GOT3 (cell line): ENCODE measurements around the gene ZNF140.
A peak's percentile ranks its signal among the peaks of the same experiment; 100 is the strongest.

Source experiments
- DNase-seq: peaks from one replicate; lab custom pipeline; 2025; ENCODE audit warnings: mixed read lengths; lab: John Stamatoyannopoulos, UW

The ZNF140 gene

DNA sequence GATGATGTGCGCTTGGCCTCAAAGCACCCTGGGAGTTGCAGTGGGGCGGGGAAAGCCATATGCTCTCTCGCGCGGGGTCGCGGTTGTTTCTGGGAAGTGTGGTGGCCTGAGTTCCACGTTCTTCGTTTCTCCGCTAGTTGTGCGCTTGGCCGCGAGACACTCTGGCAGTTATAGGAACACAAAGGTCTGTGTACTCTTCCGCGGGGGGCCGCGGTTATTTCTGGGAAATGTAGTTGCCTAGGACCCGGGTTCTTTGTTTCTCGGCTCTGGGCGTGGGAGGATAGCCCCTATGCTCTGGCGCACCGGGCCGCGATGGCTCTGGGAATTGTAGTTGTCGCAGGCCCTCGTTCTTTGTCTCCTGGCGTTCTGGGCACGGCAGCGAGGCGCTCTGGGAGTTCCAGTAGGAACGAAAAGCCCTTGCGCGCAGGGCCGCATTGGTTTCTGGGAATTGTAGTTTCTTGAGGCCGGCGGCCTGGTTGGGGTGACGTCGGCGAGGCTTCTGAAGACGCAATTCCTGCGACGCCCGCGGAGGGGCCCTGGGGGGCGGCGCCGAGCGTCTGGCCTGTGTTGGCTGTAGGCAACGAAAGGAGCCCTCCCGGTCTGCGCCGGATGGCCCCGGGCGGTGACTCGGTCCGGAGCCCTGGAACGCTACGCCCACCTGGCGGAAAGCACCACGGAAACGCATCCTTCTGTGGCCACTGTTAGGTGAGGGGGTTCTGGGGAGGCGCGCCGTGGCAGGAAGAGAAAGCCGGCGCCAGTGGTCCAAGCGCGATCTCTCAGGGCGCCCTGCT, at the start of gene ZNF140:
TSS of gene ZNF140 (plus strand) at position 556 of the 791 bp plus-strand sequence. CDS start 398 bp downstream, outside the sequence.
- peak; percentile 79 for DNase-seq

DNA sequence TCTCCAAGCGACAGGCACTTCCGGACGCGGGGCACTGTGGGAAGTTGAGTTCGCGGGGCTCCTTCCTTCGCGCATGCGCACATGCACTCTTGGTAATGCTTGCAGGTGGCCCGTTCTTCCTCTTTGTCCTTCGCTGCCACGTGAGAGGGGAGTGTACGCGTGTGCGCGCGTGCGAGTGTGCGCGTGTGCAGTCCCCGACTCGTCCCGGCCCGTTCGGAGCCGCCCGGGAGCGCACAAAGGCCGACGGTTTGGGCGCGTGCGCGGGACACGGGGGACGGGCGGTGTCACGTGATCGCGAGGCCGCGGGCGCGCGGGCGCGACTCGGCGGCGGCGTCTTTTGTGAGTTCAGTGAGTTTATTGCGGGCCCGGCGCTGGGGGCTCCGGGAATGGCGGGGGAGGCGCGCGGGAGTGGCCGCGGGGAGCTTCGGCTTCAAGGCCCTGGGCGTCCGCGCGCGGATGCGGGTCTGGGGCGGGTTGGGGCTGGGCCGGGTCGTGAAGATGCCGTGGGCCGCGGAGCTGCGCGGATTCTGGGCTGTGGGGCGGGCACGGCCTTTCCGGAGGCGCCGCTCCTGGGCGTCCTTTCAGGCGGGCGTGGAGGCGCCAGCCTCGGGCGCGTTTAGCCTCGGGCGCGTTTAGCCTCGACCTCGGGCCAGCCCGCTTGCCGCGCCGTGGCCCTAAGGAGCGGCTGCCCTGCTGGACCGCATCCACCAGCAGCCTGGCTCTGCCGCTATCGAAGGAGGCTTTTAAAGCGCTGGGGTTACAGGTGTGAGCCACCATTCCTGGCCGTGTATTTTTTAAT, 43.3 kb upstream of the ZNF140 start, which contains the start of gene ZNF84:
TSS of gene ZNF84 (plus strand) at position 303 of the 799 bp plus-strand sequence. CDS start 3,959 bp downstream, outside the sequence.
- peak; percentile 76 for DNase-seq

DNA sequence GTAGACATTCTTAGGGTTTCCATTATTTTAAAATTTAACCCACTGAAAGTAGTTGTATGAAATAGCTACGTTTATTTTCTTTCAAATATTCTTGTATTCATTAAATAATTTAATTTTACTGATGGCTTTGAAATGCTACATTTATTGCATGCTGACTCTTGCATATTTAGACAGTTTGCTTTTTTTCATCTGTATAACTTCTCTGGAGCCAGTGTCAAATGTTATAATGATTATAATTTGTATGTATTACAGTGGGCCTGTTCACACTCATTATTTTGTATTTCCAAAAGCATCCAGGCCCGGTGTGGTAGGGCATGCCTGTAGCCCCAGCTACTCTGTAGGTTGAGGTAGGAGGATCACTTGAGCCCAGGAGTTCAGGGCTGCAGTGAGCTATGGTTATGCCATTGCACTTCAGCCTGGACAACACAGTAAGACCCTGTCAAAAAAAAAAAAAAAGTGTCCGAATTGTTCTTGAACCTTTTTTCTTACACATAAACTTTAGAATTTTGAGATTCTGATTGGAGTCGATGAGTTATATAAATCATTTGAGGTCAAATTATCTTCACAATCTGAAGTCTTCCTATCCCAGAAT, 42.5 kb upstream of the ZNF140 start:
- DNase-seq, result no peak

DNA sequence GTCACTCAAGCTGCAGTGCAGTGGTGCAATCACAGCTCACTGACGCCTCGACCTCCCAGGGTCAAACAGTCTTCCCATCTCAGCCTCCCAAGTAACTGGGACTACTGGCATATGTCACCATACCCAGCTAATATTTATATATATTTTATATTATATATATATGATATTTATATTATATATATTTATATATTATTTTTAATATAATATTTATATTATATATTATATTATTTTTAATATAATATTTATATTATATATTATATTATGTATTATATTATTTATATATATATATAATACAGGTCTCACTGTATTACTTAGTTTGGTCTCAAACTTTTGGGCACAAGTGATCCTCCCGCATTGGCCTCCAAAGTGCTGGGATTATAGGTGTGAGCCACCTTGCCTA, 34.0 kb upstream of the ZNF140 start:
- no peak for DNase-seq

DNA sequence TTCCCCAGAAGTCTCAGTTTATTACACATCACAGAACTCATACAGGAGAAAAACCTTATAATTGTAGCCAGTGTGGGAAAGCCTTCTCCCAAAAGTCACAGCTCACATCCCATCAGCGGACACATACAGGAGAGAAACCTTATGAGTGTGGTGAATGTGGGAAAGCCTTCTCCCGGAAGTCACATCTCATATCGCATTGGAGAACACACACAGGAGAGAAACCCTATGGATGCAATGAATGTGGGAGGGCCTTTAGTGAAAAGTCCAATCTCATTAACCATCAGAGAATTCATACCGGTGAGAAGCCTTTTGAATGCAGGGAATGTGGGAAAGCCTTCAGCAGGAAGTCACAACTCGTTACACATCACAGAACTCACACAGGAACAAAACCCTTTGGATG, 23.3 kb upstream of the ZNF140 start:
- DNase-seq, result no peak

DNA sequence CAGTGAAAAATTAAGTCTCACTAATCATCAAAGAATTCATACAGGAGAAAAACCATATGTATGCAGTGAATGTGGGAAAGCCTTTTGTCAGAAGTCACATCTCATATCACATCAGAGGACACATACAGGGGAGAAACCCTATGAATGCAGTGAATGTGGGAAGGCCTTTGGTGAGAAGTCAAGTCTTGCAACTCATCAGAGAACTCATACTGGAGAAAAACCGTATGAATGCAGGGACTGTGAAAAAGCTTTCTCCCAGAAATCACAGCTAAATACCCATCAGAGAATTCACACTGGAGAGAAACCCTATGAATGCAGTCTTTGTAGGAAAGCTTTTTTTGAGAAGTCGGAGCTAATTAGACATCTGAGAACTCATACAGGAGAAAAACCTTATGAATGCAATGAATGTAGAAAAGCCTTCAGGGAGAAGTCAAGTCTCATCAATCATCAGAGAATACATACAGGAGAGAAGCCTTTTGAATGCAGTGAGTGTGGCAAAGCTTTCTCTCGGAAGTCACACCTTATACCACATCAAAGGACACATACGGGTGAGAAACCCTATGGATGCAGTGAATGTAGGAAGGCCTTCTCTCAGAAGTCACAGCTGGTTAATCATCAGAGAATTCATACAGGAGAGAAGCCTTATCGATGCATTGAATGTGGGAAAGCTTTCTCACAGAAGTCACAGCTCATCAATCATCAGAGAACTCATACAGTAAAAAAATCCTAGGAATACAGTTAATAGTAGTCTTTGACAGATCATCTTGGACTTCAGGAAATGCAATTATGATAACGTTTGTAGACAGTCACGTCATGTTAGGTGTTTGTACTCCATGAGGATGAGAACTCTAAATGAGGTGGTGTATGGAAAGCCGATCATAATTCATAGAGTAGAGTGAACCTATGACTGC, 22.3 kb upstream of the ZNF140 start:
- no peak for DNase-seq

DNA sequence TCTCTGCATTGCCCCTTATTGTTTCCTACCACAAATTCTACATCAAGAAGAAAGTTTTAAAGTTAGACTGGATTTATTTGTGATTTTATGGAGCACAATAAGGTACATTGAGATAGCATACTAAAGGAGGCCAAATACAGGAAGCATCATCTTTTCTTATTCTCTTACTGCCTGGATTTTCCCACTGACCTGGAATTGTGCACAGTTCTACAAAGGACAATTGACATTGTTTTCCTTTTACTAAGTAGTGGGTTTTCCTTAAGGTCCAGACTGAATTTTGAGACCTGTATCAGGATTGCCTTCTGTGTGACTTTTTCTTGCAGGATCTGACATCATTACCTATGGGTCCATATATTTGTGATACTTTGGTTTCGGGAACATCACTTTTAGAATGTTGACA, 18.8 kb upstream of the ZNF140 start:
- DNase-seq, result no peak

DNA sequence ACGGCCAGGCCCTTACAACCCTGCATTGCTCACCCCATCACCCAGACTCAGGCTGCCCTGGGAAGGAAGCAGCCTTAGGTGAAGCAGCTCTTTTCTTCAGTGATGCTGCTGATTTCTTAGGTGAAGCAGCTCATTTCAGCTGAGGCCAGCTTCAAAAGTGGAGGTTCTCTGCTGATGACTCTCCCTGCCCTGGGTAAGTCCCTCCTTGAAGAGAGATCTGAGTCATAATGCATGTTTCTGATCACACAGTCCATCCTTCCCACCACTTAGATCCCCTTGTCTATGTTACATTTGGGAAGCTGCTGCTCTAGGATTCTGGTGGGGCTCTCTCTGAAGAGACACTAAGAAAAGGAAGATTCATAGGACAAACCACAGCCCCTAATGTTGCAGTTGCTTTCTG, 17.2 kb upstream of the ZNF140 start:
- no peak for DNase-seq

DNA sequence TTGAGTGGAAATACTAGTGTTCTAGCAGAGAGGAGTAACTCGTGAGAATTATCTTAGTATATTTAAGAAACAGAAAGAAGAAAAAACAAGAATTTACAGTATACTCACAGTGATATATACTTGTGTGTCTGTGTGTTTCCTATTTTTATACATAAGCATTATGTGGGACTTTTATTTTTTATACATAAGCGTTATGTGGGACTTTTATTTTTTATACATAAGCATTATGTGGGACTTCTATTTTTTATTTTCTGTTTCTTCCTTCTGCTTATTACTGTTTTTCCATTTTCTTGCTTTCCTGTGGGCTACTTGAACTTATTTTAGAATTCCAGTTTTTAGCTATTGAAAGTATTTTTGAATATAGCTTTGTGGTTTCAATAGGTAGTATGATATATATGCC, 6.9 kb upstream of the ZNF140 start:
- no peak for DNase-seq

DNA sequence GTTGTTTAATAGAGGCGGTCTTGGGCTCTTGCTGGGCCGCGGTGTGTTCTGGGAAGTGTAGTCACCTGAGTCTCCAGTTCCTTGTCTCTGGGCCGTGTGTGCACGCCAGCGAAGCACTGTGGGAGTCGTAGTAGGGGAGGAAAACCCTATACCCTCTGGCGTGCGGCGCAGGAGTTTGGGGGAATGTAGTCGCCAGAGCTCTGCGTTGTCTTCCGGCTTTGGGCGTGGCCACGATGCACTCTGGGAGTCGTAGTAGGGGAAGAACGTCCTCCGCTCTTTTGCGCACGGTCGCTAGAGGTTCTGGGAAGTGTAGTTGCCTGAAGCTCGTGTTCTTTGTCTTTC, 726 bp upstream of the ZNF140 start:
- DNase-seq, result no peak

DNA sequence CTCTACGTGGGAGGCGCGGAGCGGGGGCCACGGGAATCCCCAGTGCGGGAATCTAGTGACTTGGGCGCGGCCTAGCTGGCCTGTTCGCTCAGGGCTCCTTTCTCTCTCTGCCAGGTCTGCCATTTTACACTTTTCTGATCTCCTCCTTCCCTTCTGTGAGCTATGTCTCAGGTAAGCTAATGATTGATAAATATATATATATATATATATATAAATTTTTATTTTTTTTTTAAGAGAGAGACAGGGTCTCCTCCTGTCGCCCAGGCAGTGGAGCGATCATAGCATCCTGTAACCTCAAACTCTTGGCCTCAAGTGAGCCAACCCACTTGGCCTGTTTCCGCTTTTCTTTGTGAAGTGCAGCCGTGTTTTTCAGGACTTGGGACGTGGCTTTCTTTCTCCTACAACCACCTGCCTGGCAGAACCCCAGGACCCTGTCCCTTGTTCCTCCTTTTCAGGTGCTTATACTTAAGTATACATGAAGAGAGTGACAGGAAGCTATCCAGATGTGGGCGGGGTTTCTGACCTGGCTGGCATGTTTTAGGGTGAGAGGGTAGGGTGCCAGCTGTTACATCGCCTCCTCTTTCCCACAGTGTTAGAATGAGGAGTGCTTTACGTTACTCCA, 547 bp downstream of the ZNF140 start:
- DNase-seq, result no peak

DNA sequence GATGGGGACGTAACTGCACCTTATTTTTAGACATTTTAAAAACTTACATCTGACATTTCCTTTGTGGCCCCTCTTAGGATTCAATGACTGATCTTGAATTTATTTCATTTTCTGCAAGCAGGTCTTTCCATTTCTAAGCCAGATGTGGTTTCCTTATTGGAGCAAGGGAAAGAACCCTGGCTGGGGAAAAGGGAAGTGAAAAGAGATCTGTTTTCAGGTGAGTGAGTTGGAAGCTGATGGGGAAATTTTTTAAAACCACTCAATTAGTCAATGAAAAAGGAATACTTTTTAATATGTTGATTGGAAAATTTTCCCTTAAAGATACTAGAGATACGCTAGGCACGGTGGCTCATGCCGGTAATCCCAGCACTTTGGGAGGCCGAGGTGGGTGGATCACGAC, 2.6 kb downstream of the ZNF140 start:
- no peak for DNase-seq

DNA sequence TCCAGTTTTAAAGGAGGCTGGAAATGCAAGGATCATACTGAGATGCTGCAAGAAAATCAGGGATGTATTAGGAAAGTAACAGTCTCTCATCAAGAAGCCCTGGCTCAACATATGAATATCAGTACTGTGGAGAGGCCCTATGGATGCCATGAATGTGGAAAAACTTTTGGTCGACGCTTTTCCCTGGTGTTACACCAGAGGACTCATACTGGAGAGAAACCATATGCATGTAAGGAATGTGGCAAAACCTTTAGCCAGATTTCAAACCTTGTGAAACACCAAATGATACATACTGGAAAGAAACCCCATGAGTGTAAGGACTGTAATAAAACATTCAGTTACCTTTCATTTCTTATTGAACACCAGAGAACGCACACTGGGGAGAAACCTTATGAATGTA, 24.9 kb downstream of the ZNF140 start:
- DNase-seq, result no peak

DNA sequence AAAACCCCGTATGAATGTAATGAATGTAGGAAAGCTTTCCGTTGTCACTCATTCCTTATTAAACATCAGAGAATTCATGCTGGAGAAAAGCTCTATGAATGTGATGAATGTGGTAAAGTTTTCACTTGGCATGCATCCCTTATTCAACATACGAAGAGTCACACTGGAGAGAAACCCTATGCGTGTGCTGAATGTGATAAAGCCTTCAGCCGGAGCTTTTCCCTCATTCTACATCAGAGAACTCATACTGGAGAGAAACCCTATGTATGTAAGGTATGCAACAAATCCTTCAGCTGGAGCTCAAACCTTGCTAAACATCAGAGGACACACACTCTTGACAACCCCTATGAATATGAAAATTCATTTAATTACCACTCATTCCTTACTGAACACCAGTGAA, 25.5 kb downstream of the ZNF140 start:
- DNase-seq, result no peak

DNA sequence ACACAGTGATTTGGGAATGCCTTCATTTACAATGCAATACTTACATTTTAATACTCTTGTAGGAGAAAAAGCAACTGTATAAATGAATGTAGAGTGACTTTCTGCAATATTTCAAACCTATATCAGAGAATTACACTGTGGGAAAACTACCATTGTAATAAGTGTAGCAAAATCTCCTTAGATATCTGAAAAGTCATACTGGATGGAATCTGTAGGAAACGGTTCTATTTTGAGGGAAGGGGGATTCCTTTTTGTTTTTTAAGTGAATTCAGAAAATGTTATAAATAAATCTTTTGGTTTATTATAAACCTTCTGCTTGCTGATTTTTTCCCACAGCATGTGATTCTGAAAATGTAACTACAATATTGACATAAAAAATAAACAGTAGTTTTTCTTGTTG, 26.4 kb downstream of the ZNF140 start:
- no peak for DNase-seq

DNA sequence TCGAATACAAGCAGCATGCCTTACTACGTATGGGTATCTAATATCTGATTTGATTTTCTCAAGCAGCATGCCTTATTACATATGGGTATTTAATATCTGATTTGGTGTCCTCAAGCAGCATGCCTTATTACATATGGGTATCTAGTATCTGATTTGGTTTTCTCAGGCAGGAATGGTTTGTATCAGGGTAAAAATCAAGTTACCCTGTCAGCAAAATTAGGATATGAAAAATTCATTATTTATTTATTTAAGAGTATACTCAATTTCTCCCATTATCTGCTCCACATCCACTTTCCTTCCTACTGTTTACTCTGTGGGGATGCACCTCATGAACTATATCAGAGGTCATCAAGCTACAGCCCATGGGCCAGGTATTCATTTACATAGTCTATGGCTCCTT, 27.4 kb downstream of the ZNF140 start:
- DNase-seq, result no peak

DNA sequence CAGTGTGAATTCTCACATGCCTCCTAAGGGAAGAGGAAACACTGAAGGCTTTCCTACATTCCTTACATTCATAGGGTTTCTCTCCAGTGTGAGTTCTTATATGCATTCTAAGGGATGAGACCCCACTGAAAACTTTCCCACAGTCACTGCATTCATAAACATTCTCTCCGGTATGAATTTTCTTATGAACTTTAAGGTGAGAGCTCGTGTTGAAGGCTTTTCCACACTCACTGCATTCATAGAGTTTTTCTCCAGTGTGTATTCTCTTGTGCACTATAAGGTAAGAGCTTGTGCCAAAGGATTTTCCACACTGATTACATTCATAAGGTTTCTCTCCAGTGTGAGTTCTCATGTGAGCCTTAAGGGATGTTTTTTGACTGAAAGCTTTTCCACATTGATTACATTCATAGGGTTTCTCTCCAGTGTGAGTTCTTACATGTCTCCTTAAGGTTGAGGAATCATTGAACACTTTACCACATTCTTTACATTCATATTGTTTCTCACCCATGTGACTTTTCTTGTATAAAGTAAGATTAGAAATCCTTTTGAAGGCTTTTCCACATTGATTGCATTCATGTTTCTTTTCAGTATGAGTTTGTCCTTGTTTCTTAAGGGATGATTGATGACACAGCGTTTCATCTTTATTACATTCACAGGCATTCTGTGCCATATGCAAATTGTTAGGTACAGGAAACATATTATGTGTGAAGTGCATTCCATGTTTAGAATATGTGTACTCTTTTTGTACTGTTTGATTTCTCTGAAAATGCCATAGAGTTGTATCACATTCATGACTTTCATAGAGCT, 39.9 kb downstream of the ZNF140 start:
- no peak for DNase-seq

DNA sequence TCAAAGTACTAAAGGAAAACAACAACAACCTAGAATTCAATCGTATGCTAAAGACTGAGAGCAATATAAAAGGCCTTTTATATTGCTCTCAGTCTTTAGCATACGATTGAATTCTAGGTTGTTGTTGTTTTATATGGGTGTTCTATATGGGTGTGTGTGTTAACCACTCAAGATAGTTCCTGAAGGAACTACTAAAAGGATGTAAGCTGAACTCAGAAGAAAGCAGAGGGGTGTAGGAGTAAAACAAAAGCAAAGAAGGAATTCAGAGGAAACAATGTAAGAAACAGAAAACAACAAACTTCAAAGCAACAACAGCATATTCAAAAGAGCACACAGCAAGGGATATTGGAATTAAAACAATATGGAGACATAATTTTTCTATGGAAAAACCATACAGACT, 44.0 kb downstream of the ZNF140 start:
- DNase-seq, result no peak

DNA sequence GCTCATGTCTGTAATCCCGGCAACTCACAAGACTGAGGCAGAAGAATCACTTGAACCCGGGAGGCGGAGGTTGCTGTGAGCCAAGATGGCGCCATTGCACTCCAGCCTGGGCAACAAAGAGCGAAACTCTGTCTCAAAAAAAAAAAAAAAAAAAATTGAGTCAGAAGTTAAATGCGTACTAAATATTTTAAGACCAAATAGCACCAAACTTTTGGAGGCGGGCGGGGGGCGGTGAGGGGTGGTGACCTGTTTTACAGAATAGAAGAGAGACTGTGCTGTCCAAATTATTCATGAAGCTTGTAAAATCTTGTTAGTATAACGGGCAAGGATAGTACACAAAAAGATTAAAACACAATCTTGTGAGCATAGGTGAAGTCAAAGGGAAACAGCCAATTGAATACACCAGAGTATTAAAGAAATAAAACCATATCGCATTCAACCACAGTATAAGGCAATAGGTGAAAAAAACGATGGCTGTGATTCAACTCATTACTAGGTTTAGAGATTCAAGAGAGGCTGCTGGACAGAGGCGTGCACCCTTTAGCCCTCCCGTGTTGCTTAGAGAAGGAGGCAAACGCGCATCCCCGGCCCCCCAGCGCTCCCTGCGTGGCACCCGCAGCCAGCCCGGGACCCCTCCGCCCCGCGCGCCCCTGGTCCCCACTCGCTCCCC, 48.8 kb downstream of the ZNF140 start:
- DNase-seq, result no peak
